Epidermal melanocyte (primary cell): Measurements from ENCODE around the gene GABRR1.

Source experiments
- DNase-seq: peaks from one replicate; pipeline ENCODE4 v3.0.0; 2011; ENCODE audit warnings: low spot score; ENCODE audit not compliant: insufficient read length

Gene GABRR1

DNA sequence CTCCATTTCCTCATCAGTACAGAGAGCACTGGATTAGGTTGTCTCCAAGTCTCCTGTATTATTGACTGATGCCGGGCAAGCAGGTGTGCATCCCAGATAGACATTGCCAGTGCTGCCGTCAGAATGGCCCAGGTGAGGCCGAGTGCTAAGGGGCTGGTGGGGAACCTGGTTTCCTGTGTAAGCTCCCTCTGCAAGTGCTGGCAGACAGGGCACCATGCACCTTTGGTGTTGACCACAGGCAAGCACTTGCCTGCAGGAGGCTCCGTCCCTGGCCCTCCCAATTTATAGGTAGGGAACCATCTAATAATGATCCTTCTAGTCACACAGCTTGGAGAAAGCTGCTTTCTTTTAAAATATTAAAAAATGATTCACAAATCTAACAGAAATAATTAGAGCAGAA, 747 bp downstream of the GABRR1 start:
- DNase-seq: no peak

GRCh38 chr6:89215391-89215790, 1.8 kb downstream of the GABRR1 start:
- DNase-seq: no peak

GRCh38 chr6:89214197-89214596, 3.0 kb downstream of the GABRR1 start:
- no peak for DNase-seq

- no peak for DNase-seq
These were observed 4.7 kb downstream of the GABRR1 start for GRCh38 chr6:89212472-89212871.

- no peak for DNase-seq
These were observed 7.7 kb downstream of the GABRR1 start for GRCh38 chr6:89209457-89209856.

DNA sequence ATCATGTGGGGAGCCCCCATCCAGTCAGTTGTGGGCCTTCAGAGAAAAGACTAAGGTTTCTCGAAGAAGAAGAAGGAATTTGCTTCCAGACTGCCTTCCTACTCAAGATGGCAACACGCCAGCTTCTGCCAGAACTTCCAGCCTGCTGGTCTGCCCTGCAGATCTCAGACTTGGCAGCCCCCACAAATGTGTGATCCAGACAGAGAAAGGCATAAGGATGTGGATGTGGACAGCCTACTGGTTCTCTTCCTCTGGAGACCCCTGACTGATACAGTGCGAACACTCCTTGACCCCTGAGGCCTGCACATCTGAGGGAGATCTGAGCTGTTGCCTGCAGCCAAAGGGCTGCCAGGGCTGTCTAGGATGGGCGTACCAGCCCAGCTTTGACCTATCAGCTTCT, 8.6 kb downstream of the GABRR1 start:
- no peak for DNase-seq

DNA sequence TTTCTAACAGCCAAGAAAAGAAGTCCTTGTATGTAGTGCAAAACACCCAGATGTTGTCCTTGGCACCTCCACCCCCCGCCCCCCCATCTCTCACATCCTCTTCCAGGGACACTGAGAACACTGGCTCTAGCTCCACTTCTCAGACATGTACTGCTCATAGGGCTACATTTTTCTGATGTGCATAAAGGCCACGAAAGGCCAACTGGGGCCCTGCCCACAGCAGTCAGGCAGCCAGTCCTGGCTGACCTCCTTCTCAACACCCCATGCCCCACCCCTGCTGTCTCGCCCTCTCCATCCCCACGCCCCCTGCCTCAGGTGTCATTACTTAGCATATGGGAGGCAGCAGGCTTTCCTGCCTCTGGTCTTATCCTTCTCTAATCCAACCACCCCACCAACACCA, 11.3 kb downstream of the GABRR1 start:
- no peak for DNase-seq

GRCh38 chr6:89204096-89204495, 13.1 kb downstream of the GABRR1 start:
- DNase-seq: no peak

GRCh38 chr6:89200706-89201215, 16.4 kb downstream of the GABRR1 start:
- DNase-seq: no peak

GRCh38 chr6:89199579-89199978, 17.6 kb downstream of the GABRR1 start:
- DNase-seq: no peak

GRCh38 chr6:89198235-89198634, 18.9 kb downstream of the GABRR1 start:
- DNase-seq: no peak

- DNase-seq: no peak
These were observed 20.0 kb downstream of the GABRR1 start for GRCh38 chr6:89197141-89197540.

GRCh38 chr6:89194559-89194958, 22.6 kb downstream of the GABRR1 start:
- DNase-seq: no peak

GRCh38 chr6:89190741-89191140, 26.4 kb downstream of the GABRR1 start:
- DNase-seq: no peak

DNA sequence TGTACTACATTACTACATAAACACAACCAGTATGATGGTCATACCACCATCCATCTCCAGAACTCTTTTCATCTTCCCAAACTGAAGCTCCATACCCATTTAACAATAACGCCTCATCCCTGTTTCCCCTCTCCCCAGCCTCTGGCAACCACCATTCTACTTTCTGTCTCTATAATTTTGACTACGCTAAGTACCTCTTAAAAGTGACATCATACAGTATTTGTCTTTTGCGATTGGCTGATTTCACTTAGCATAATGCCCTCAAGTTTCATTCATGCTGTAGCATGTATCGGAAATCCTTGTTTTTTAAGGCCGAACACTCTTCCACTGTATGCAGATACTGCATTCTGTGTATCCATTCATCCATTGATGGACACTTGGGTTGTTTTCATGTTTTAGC, 29.7 kb downstream of the GABRR1 start:
- DNase-seq: no peak

- DNase-seq: no peak
These were observed 30.4 kb downstream of the GABRR1 start for GRCh38 chr6:89186762-89187161.

GRCh38 chr6:89184344-89184743, 32.8 kb downstream of the GABRR1 start:
- no peak for DNase-seq

GRCh38 chr6:89183294-89183693, 33.9 kb downstream of the GABRR1 start:
- no peak for DNase-seq

- DNase-seq: no peak
These were observed 36.2 kb downstream of the GABRR1 start for GRCh38 chr6:89180971-89181370.

DNA sequence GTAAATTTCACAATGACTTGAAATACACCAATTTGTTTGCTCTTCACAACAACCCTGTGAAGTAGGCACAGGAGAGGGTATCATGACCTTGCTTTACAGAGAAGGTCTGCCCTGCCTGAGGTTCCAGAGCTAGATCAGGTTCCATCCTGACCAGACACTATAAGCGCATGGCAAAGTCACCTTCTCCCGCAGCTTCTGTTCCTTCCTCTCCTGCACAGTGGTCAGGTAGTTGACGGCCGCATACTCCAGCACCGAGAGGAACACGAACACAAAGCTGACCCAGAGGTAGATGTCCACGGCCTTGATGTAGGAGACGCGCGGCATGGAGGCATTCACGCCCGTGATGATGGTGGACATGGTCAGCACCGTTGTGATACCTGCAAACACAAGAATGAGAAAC, 37.0 kb downstream of the GABRR1 start:
- DNase-seq: no peak

GRCh38 chr6:89173634-89174033, 43.5 kb downstream of the GABRR1 start:
- DNase-seq: no peak

DNA sequence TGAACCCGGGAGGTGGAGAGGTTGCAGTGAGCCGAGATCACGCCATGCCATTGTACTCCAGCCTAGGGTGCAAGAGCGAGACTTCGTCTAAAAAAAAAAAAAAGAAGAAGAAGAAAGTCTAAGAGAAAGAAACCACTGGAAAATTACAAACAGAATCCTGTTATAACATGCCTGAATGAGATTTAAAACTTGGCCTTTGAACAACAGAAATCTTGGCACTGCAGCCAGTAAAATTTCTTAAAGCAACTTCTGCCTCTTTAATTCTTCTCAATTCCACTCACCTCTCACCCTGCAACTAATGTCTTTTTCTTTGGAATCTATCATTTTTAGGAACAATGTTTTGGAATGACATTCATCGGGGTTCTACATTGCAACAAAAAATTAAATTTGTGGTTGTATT, 45.0 kb downstream of the GABRR1 start:
- no peak for DNase-seq

DNA sequence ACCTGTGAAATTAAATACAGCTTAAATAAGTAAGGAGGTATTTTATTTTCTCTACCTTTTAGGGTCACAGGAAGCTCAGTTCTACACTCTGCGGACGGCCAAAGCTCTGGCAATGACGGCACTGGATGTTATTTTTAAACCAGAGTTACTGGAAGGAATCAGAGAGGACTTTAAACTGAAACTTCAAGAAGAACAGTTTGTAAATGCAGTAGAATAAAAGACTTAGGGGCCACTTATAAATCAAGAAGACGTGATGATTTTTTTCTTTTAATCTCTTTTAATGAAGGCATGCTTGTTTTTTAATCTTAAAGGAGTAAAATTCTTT, 55.1 kb downstream of the GABRR1 start:
- DNase-seq: no peak

- no peak for DNase-seq
These were observed 55.7 kb downstream of the GABRR1 start for GRCh38 chr6:89161326-89162046.
